MM.1S (cell line): ENCODE data around the gene TMEM239.

Experiments used
- DNase-seq: peaks from one replicate; pipeline ENCODE4 v3.0.0-alpha.2; 2015
- H2AFZ ChIP-seq: fragments of 300-600 bp; sonication (generic); 2 replicates; pipeline ENCODE4 v1.6.0; 2016; ENCODE audit warnings: antibody characterized with exemption, low read length
- H3F3A ChIP-seq: fragments of 300-600 bp; sonication (generic); 2 replicates; pipeline ENCODE4 v1.6.1; 2016; ENCODE audit warnings: mild to moderate bottlenecking, antibody characterized with exemption, low read length, moderate library complexity, mixed read lengths; ENCODE audit not compliant: insufficient read depth
- H3K27ac ChIP-seq: fragments of 300-600 bp; sonication (generic); 2 replicates; pipeline ENCODE4 v1.5.1; 2016; ENCODE audit warnings: mild to moderate bottlenecking, low read length
- H3K27me3 ChIP-seq: fragments of 300-600 bp; sonication (generic); replicated peaks from 2 replicates; pipeline ENCODE4 v1.6.0; 2016; ENCODE audit warnings: low read length; ENCODE audit not compliant: insufficient read depth
- H3K36me3 ChIP-seq: fragments of 300-600 bp; sonication (generic); replicated peaks from 2 replicates; pipeline ENCODE4 v1.6.1; 2016; ENCODE audit warnings: mild to moderate bottlenecking, low read length, mixed read lengths; ENCODE audit not compliant: insufficient read depth
- H3K4me1 ChIP-seq: fragments of 300-600 bp; sonication (generic); 2 replicates; pipeline ENCODE4 v1.6.1; 2016; ENCODE audit warnings: low read length, mixed read lengths
- H3K4me2 ChIP-seq: fragments of 300-600 bp; sonication (generic); 2 replicates; pipeline ENCODE4 v1.6.0; 2016; ENCODE audit warnings: low read depth, low read length
- H3K4me3 ChIP-seq: fragments of 300-600 bp; sonication (generic); 2 replicates; pipeline ENCODE4 v1.5.1; 2016; ENCODE audit warnings: low read length, mixed read lengths
- H3K79me2 ChIP-seq: fragments of 300-600 bp; sonication (generic); 2 replicates; pipeline ENCODE4 v1.6.1; 2016; ENCODE audit warnings: mixed run types, low read length, mixed read lengths
- H3K9ac ChIP-seq: fragments of 300-600 bp; sonication (generic); 2 replicates; pipeline ENCODE4 v1.6.1; 2016; ENCODE audit warnings: low read length, mixed read lengths
- H3K9me2 ChIP-seq: fragments of 300-600 bp; sonication (generic); replicated peaks from 2 replicates; pipeline ENCODE4 v1.6.1; 2016; ENCODE audit warnings: mild to moderate bottlenecking, low read length, mixed read lengths; ENCODE audit not compliant: insufficient read depth
- H3K9me3 ChIP-seq: fragments of 300-600 bp; sonication (generic); replicated peaks from 2 replicates; pipeline ENCODE4 v1.6.1; 2016; ENCODE audit warnings: mild to moderate bottlenecking, low read length, mixed read lengths; ENCODE audit not compliant: insufficient read depth
- H4K20me1 ChIP-seq: fragments of 300-600 bp; sonication (generic); 2 replicates; pipeline ENCODE4 v1.6.1; 2016; ENCODE audit warnings: mild to moderate bottlenecking, low read length, moderate library complexity, mixed read lengths; ENCODE audit not compliant: insufficient read depth
- CTCF ChIP-seq: fragments of 300-600 bp; sonication (generic); IDR thresholded peaks from 2 replicates; pipeline ENCODE4 v1.5.1; 2016; ENCODE audit warnings: antibody characterized with exemption, low read length, mixed read lengths
- EZH2 ChIP-seq: fragments of 300-600 bp; sonication (generic); optimal IDR thresholded peaks from 2 replicates; pipeline ENCODE3; 2017; ENCODE audit warnings: low read depth, mild to moderate bottlenecking, antibody characterized with exemption, low read length, mixed read lengths
- EZH2phosphoT487 ChIP-seq: fragments of 300-600 bp; sonication (generic); IDR thresholded peaks from 2 replicates; pipeline ENCODE4 v1.6.1; 2018; ENCODE audit warnings: antibody characterized with exemption, low read length

Gene TMEM239

GRCh38 chr20:2835331-2835796, 19.2 kb downstream of the TMEM239 start:
- Histone ChIP-seq H3K4me2 (no peak overlapping the region), H3K4me3 (no peak overlapping the region)

GRCh38 chr20:2836035-2836434, 19.9 kb downstream of the TMEM239 start:
- Histone ChIP-seq H3K4me2 (no peak overlapping the region), H3K9me3 (no peaks in the 10 kb centered on the region), H4K20me1 (no peaks in the 10 kb centered on the region), H3F3A (no peaks in the 10 kb centered on the region), H3K4me3 (no peak overlapping the region), H3K36me3 (no peaks in the 10 kb centered on the region), H3K4me1 (peaks cover 5% of the 10 kb centered on the region; the same call in 1 of the 2 replicates), H3K9me2 (no peaks in the 10 kb centered on the region), H3K9ac (no peak overlapping the region), H3K27me3 (no peaks in the 10 kb centered on the region), H3K27ac (no peak overlapping the region), H2AFZ (no peak overlapping the region), H3K79me2 (peaks cover 3% of the 10 kb centered on the region; the same call in 1 of the 2 replicates)
- TF ChIP-seq CTCF (no peak), EZH2phosphoT487 (no peak), EZH2 (no peak)
- no peak for DNase-seq

More at GRCh38 chr20:2835331-2835796, 19.2 kb downstream of the TMEM239 start:
- Histone ChIP-seq H3K4me1 (peaks cover 5% of the 10 kb centered on the region; the same call in 1 of the 2 replicates), H2AFZ (no peak overlapping the region), H3K9me3 (no peaks in the 10 kb centered on the region), H3K9ac (no peak overlapping the region), H3K9me2 (no peaks in the 10 kb centered on the region), H4K20me1 (no peaks in the 10 kb centered on the region), H3K36me3 (no peaks in the 10 kb centered on the region), H3F3A (no peaks in the 10 kb centered on the region), H3K79me2 (no peaks in the 10 kb centered on the region), H3K27ac (no peak overlapping the region), H3K27me3 (no peaks in the 10 kb centered on the region)
- TF ChIP-seq EZH2phosphoT487 = no peak
- DNase-seq = no peak

GRCh38 chr20:2837221-2837960, 21.2 kb downstream of the TMEM239 start:
- H3K9me2 ChIP-seq = no peaks in the 10 kb centered on the region
- peaks cover 10% of the 10 kb centered on the region for H3K79me2 ChIP-seq
- H3K27ac ChIP-seq = no peak overlapping the region
- no peaks in the 10 kb centered on the region for H4K20me1 ChIP-seq
- H3K9ac ChIP-seq = no peak overlapping the region
- H3F3A ChIP-seq = no peaks in the 10 kb centered on the region
- no peak for TF ChIP-seq EZH2
- no peak for TF ChIP-seq CTCF
- TF ChIP-seq EZH2phosphoT487 = no peak
- H3K36me3 ChIP-seq = no peaks in the 10 kb centered on the region
- DNase-seq = no peak
- H3K4me1 ChIP-seq = peaks cover 5% of the 10 kb centered on the region; the same call in 1 of the 2 replicates
- H2AFZ ChIP-seq = no peak overlapping the region
- H3K27me3 ChIP-seq = no peaks in the 10 kb centered on the region
- H3K9me3 ChIP-seq = no peaks in the 10 kb centered on the region
- H3K4me3 ChIP-seq = no peak overlapping the region
- H3K4me2 ChIP-seq = no peak overlapping the region
